ENCODE measurements around the gene USP12. TPM values are rescaled to one million over a fixed set of nuclear protein-coding genes. Genes with fewer than 3 reads are reported as not detected.

The USP12 gene
- total and polyA plus RNA-seq, 3 donors from 2014 or later, result 24.3 to 30.2 (median 26.1) TPM

DNA sequence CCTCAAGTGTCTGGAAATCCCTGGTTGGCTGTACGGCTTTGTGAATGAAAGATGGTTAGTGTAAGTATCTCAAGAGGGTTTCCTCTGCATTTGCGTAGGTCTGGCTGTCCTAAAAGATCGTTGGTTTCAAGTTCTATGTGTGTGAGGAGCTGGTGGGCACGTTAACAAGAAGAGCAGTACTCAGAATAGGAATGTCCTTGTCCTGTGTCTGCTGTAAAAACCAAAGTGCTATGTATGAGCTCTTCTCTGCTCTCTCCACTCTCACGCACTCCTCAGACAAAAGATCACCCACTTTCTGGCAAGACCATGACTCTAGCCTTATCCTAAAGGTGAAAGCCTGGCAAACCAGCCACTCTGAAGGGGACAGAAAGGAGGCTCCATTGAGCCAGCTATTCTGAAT is 39.1 kb downstream of the USP12 start:
- peaks cover 5% of the 10 kb centered on the region for H3K4me1 ChIP-seq
- H3K4me3 ChIP-seq, result no peak overlapping the region
- no peaks in the 10 kb centered on the region for H3K9me3 ChIP-seq
- TF ChIP-seq POLR2A (IDR thresholded peaks at IDR 0.05), result no peak
- TF ChIP-seq, protein P1, sequence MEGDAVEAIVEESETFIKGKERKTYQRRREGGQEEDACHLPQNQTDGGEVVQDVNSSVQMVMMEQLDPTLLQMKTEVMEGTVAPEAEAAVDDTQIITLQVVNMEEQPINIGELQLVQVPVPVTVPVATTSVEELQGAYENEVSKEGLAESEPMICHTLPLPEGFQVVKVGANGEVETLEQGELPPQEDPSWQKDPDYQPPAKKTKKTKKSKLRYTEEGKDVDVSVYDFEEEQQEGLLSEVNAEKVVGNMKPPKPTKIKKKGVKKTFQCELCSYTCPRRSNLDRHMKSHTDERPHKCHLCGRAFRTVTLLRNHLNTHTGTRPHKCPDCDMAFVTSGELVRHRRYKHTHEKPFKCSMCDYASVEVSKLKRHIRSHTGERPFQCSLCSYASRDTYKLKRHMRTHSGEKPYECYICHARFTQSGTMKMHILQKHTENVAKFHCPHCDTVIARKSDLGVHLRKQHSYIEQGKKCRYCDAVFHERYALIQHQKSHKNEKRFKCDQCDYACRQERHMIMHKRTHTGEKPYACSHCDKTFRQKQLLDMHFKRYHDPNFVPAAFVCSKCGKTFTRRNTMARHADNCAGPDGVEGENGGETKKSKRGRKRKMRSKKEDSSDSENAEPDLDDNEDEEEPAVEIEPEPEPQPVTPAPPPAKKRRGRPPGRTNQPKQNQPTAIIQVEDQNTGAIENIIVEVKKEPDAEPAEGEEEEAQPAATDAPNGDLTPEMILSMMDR (IDR thresholded peaks at IDR 0.05), result no peak
- intact Hi-C loops (cut with DNase I; ENCODE audit: low total_unique reads), result no loop called here
- H3K27me3 ChIP-seq, result no peaks in the 10 kb centered on the region
- WGBS, 2 donors, result 91 to 93% methylated on average over 5 of the region's 5 CpGs
- H3K27ac ChIP-seq, result no peak overlapping the region
- H3K36me3 ChIP-seq (ENCODE audit: low read depth, missing control alignments), result no peaks in the 10 kb centered on the region
- no peak for DNase-seq

DNA sequence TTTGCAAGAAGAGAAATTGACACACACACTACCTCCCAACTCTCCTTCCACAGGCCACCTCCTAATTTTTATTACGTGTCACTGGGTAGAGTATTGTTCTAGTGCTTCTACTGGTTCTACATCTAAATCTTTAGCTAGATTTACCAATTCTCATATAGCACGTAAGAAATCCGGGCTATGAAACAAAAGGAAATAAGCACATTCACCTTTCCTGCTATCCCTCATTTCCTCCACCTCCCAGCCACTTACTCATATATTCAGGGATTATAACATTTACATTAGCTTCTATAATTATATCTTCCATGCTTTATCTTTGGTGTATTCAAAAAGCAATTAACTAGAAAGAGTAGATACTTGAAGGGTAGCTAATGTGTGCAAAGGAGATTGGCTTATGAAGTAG is 39.7 kb downstream of the USP12 start:
- Histone ChIP-seq H3K27me3 (no peaks in the 10 kb centered on the region), H3K27ac (no peak overlapping the region), H3K9me3 (no peaks in the 10 kb centered on the region), H3K4me1 (peaks cover 10% of the 10 kb centered on the region), H3K4me3 (no peak overlapping the region), H3K36me3 (ENCODE audit: low read depth, missing control alignments) (no peaks in the 10 kb centered on the region)
- no peak for TF ChIP-seq POLR2A (IDR thresholded peaks at IDR 0.05)
- TF ChIP-seq, protein P1 (IDR thresholded peaks at IDR 0.05), result no peak
- no peak for DNase-seq
- intact Hi-C loops (cut with DNase I; ENCODE audit: low total_unique reads), result no loop called here
- WGBS, 2 donors, result 87 to 93% methylated on average over 3 of the region's 3 CpGs

DNA sequence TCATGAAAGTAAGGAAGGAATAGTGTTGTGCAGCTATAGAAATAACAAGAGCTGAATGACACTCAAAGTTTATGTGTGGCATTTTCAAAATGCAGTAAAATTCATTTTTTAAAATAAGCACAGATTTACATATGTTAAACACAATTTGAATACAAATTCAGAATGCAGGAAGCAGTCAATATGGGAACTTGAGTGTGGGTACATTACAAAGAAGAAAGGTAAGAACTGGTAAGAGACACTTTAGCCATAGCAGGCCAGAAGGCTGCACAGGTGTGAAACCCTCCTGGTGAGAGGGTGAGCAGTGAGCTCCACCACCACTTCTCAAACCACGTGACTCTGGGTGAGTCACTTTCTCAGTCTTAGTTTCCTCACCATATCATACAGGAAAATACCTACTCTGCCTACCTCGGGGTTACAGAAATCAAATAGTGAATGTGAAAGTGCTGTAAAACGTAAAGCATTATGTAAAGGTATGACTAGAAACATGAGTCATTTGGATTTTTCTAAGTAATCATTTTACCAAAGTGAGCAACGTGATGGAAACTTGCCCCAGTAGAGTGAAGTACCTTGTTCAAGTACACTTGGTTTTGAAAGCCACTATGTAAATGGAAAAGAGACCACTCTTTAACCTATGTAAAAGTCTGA is 40.5 kb downstream of the USP12 start:
- intact Hi-C loops (cut with DNase I; ENCODE audit: low total_unique reads), result no loop called here
- no peak overlapping the region for H3K27ac ChIP-seq
- TF ChIP-seq POLR2A (IDR thresholded peaks at IDR 0.05), result no peak
- TF ChIP-seq, protein P1 (IDR thresholded peaks at IDR 0.05), result no peak
- H3K36me3 ChIP-seq (ENCODE audit: low read depth, missing control alignments), result no peaks in the 10 kb centered on the region
- DNase-seq, result no peak
- no peak overlapping the region for H3K4me3 ChIP-seq
- H3K9me3 ChIP-seq, result no peaks in the 10 kb centered on the region
- H3K4me1 ChIP-seq, result peaks cover 15% of the 10 kb centered on the region
- no peaks in the 10 kb centered on the region for H3K27me3 ChIP-seq
- 83 to 91% methylated on average over 4 of the region's 4 CpGs for WGBS, 2 donors

DNA sequence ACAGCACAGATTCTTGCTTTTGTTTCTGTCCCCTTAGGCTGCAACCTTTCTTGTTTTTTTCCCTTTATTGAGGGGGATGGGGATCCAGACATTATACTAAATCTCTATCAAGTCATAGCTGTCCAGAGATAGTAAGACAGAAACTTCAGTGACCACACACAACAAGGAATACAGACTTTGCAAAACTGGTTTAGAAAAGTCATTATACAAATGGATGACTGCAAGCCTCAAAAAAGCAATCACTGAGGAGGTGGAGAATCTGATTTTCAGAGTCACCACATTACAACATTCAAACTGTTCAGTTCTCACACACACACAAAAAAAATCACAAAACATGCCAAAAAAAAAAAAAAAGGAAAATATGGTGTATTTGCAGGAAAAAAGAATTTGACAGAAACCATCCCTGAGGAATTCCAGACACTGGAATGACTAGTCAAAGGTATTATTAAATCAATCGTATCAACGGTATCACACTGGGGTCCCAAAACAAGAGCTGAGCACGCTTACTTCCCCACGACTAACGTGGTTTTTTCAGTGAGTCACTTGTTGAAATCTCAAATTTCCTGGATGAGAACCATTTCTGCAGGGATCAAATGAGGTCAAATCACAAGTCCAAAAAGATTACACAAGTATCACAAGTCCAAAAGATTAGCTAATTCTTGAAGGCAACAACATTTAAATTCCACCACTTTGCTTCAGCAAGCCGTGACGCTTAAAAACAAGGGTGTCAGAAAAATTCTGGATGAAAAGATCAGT is 41.2 kb downstream of the USP12 start:
- Histone ChIP-seq H3K36me3 (ENCODE audit: low read depth, missing control alignments) (no peaks in the 10 kb centered on the region), H3K9me3 (no peaks in the 10 kb centered on the region), H3K4me1 (peaks cover 15% of the 10 kb centered on the region), H3K4me3 (no peak overlapping the region), H3K27me3 (no peaks in the 10 kb centered on the region), H3K27ac (no peak overlapping the region)
- intact Hi-C loops (cut with DNase I; ENCODE audit: low total_unique reads), result no loop called here
- WGBS, 2 donors, result 83 to 91% methylated on average over 7 of the region's 7 CpGs
- no peak for DNase-seq
- TF ChIP-seq, protein P1 (IDR thresholded peaks at IDR 0.05), result no peak
- no peak for TF ChIP-seq POLR2A (IDR thresholded peaks at IDR 0.05)
